NOMO-1 treated with dmso at 0.1 percent for 144 hours (cell line): Measurements from ENCODE around the gene PAK4.
"Not testable (repeated sequence)": the region's sequence is repeated elsewhere in the genome, so short reads cannot be mapped to it uniquely, and the experiment has no call there.

Source experiments
- DNase-seq: peaks from one replicate; lab custom pipeline; 2025; ENCODE audit not compliant: unreplicated experiment; lab: John Stamatoyannopoulos, UW

PAK4 gene

GRCh38 chr19:39128516-39129079 lies 3.0 kb downstream of the PAK4 start:
- DNase-seq: no peak

- no peak for DNase-seq
Measured at GRCh38 chr19:39129116-39129515, 3.5 kb downstream of the PAK4 start.

GRCh38 chr19:39130337-39131254 lies 5.0 kb downstream of the PAK4 start:
- no peak for DNase-seq

GRCh38 chr19:39131255-39131755 lies 5.7 kb downstream of the PAK4 start:
- no peak for DNase-seq

GRCh38 chr19:39132344-39132969 lies 6.9 kb downstream of the PAK4 start:
- DNase-seq: no peak

- DNase-seq: no peak
Measured at GRCh38 chr19:39133431-39134270, 8.1 kb downstream of the PAK4 start.

GRCh38 chr19:39135701-39136100 lies 10.1 kb downstream of the PAK4 start:
- DNase-seq: no peak

GRCh38 chr19:39136225-39136940 lies 10.8 kb downstream of the PAK4 start:
- no peak for DNase-seq

GRCh38 chr19:39137131-39137530 lies 11.5 kb downstream of the PAK4 start:
- DNase-seq: no peak

GRCh38 chr19:39138221-39139211 lies 12.9 kb downstream of the PAK4 start:
- no peak for DNase-seq

- DNase-seq: no peak
Measured at GRCh38 chr19:39139305-39139874, 13.8 kb downstream of the PAK4 start.

- no peak for DNase-seq
Measured at GRCh38 chr19:39139971-39140453, 14.4 kb downstream of the PAK4 start.

GRCh38 chr19:39140594-39140993 lies 15.0 kb downstream of the PAK4 start:
- DNase-seq: no peak

- DNase-seq: no peak
Measured at GRCh38 chr19:39141929-39142328, 16.3 kb downstream of the PAK4 start.

GRCh38 chr19:39142630-39143029 lies 17.0 kb downstream of the PAK4 start:
- DNase-seq: no peak

GRCh38 chr19:39143757-39144289 lies 18.2 kb downstream of the PAK4 start:
- DNase-seq: not testable (repeated sequence)

- no peak for DNase-seq
Measured at GRCh38 chr19:39144290-39145071, 18.9 kb downstream of the PAK4 start.
